ENCODE data around the gene BMP6. TPM values are rescaled to one million over a fixed set of nuclear protein-coding genes. Genes with fewer than 3 reads are reported as not detected.

BMP6 gene
- total RNA-seq, 4 donors from 2014 or later, result 1.7 to 8.3 (median 3.3) TPM

- Histone ChIP-seq H3K27ac (peak overlapping the region; percentile 47 to 83 (median 65)), H3K27me3 (no peaks in the 10 kb centered on the region), H3K4me3 (no peak overlapping the region), H3K4me1 (peaks cover 45% of the 10 kb centered on the region in 2 donors), H3K9me3 (no peaks in the 10 kb centered on the region), H3K36me3 (peaks cover 0 to 33% of the 10 kb centered on the region in 2 donors)
- TF ChIP-seq CTCF (IDR thresholded peaks at IDR 0.05 in 4 of 5, conservative IDR thresholded peaks at IDR 0.05 in 1 of 5) (no peak), POLR2A (IDR thresholded peaks at IDR 0.05) (no peak)
- intact Hi-C loops (cut with DNase I; ENCODE audit: low total_unique reads) (loop anchor here (2.0 kb wide), 1 partner anchor 69 kb away; no protein-coding TSS in a partner anchor), in situ Hi-C loops (cut with MboI; ENCODE audit: low sequenced_read_pairs in 4 of 4) (no loop called here)
- ATAC-seq (peak in 1 of 2 donors; percentile 35), DNase-seq (no peak)
These were observed 179.5 kb downstream of the BMP6 start for GRCh38 chr6:7905416-7905815.

- H3K27ac ChIP-seq, result peak overlapping the region in 1 of 4 donors; percentile 17
- in situ Hi-C loops (cut with MboI; ENCODE audit: low sequenced_read_pairs in 4 of 4), result no loop called here
- intact Hi-C loops (cut with DNase I; ENCODE audit: low total_unique reads), result no loop called here
- DNase-seq (no peak), ATAC-seq (no peak)
- H3K4me1 ChIP-seq, result peaks cover 45 to 51% of the 10 kb centered on the region in 2 donors
- H3K9me3 ChIP-seq, result no peaks in the 10 kb centered on the region
- no peak overlapping the region for H3K4me3 ChIP-seq
- peaks cover 0 to 26% of the 10 kb centered on the region in 2 donors for H3K36me3 ChIP-seq
- H3K27me3 ChIP-seq, result no peaks in the 10 kb centered on the region
- no peak for TF ChIP-seq POLR2A (IDR thresholded peaks at IDR 0.05)
- TF ChIP-seq CTCF (IDR thresholded peaks at IDR 0.05 in 4 of 5, conservative IDR thresholded peaks at IDR 0.05 in 1 of 5), result no peak
These were observed 180.8 kb downstream of the BMP6 start for GRCh38 chr6:7906741-7907140.

GRCh38 chr6:7907159-7907558 lies 181.3 kb downstream of the BMP6 start:
- H3K36me3 ChIP-seq, result peaks cover 0 to 22% of the 10 kb centered on the region in 2 donors
- in situ Hi-C loops (cut with MboI; ENCODE audit: low sequenced_read_pairs in 4 of 4), result no loop called here
- H3K4me3 ChIP-seq, result no peak overlapping the region
- H3K27me3 ChIP-seq, result no peaks in the 10 kb centered on the region
- no peak for ATAC-seq
- no peak overlapping the region for H3K27ac ChIP-seq
- TF ChIP-seq POLR2A (IDR thresholded peaks at IDR 0.05) (no peak), CTCF (IDR thresholded peaks at IDR 0.05 in 4 of 5, conservative IDR thresholded peaks at IDR 0.05 in 1 of 5) (no peak)
- H3K4me1 ChIP-seq, result peaks cover 45 to 51% of the 10 kb centered on the region in 2 donors
- intact Hi-C loops (cut with DNase I; ENCODE audit: low total_unique reads), result no loop called here
- no peaks in the 10 kb centered on the region for H3K9me3 ChIP-seq
- DNase-seq, result no peak

GRCh38 chr6:7909323-7910276 lies 183.7 kb downstream of the BMP6 start:
- peaks cover 29 to 36% of the 10 kb centered on the region in 2 donors for H3K4me1 ChIP-seq
- H3K4me3 ChIP-seq, result peak overlapping the region; percentile 65 to 92 (median 73)
- H3K27me3 ChIP-seq, result no peaks in the 10 kb centered on the region
- ATAC-seq (peak; percentile 40 to 58), DNase-seq (peak in 1 of 2 donors; percentile 33)
- intact Hi-C loops (cut with DNase I; ENCODE audit: low total_unique reads), result loop anchor here (5.0 kb wide), 2 partner anchors 83 to 182 kb away; partner anchors contain the start of gene BMP6
- in situ Hi-C loops (cut with MboI; ENCODE audit: low sequenced_read_pairs in 4 of 4), result no loop called here
- H3K27ac ChIP-seq, result peak overlapping the region; percentile 67 to 86 (median 74)
- no peaks in the 10 kb centered on the region for H3K9me3 ChIP-seq
- no peaks in the 10 kb centered on the region for H3K36me3 ChIP-seq
- TF ChIP-seq CTCF (IDR thresholded peaks at IDR 0.05 in 4 of 5, conservative IDR thresholded peaks at IDR 0.05 in 1 of 5) (peak in 1 of 5 experiments; percentile 8), POLR2A (IDR thresholded peaks at IDR 0.05) (no peak)

Data from gastrocnemius medialis (tissue), 4 donors.